Measurements from ENCODE around the gene COL18A1. TPM values are rescaled to one million over a fixed set of nuclear protein-coding genes. Genes with fewer than 3 reads are reported as not detected.

Gene COL18A1
- total and polyA plus RNA-seq, 2 of the 8 experiments (the other 6 are each of a cell fraction or from before 2014, with no cell fraction given) = 145 to 201 TPM

DNA sequence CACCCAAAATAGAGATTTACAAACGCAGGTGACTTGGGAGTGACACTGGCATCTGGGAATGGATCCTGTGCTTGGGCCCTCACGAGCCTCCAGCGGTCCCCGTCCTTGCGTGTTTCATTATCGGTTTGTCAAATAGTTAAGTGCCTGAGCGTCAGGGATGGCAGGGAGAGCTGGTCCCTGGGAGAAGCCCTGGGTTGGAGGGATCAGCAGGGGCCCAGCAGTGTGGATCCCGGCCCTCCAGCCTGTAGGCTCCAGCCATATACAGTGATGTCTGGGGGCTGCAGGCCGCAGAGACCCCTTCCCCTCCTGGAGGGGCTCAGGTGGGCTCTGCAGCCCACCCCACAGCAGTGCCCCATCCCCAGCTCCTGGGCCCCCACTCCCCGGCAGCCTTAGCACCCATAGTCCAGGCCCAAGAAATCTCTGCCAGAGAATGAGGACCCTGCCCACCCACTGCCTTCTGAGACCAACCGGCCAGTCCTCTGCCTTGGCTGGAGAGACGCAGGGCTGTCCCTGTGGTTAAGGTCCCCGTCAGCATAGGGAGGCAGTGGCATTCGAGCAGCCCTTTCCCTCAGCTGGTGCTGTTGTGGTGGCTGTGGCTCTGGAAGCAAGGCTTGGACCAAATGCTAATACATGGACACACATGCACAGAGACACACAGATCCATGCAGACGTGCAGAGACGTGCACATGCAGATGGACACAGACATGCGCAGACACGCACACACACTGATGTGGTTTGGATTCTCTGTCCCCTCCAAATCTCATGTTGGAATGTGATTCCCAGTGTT, 139.7 kb downstream of the COL18A1 start (continued):
- TF ChIP-seq POLR2AphosphoS5 (IDR thresholded peaks at IDR 0.05; ENCODE audit: low read depth, low read length) = no peak
- TF ChIP-seq RFX5 (IDR thresholded peaks at IDR 0.05; ENCODE audit: borderline replicate concordance, low read depth, low read length) = no peak
- no peak for TF ChIP-seq SP2 (IDR thresholded peaks at IDR 0.05; ENCODE audit: low read length)

Measured in H1 (cell line).